BLaER1 (cell line): ENCODE data around the gene SYNGAP1.

Experiments used
- H3K27ac ChIP-seq: shearing (Covaris generic); formaldehyde crosslinking; 2 replicates; pipeline ENCODE4 v1.8.1; 2022
- H3K27me3 ChIP-seq: shearing (Covaris generic); formaldehyde crosslinking; 2 replicates; pipeline ENCODE4 v1.8.1; 2022
- H3K36me3 ChIP-seq: shearing (Covaris generic); formaldehyde crosslinking; 2 replicates; pipeline ENCODE4 v1.8.1; 2022
- H3K4me1 ChIP-seq: shearing (Covaris generic); formaldehyde crosslinking; 2 replicates; pipeline ENCODE4 v1.8.1; 2022
- H3K4me2 ChIP-seq: shearing (Covaris generic); formaldehyde crosslinking; 2 replicates; pipeline ENCODE4 v1.8.1; 2022
- H3K4me3 ChIP-seq: shearing (Covaris generic); formaldehyde crosslinking; 2 replicates; pipeline ENCODE4 v1.8.1; 2022
- H3K9ac ChIP-seq: shearing (Covaris generic); formaldehyde crosslinking; 2 replicates; pipeline ENCODE4 v1.8.1; 2022
- H3K9me3 ChIP-seq: shearing (Covaris generic); formaldehyde crosslinking; 2 replicates; pipeline ENCODE4 v1.8.1; 2022
- H4K20me1 ChIP-seq: shearing (Covaris generic); formaldehyde crosslinking; 2 replicates; pipeline ENCODE4 v1.8.1; 2022
- Cebpa-rat ChIP-seq: shearing (Covaris generic); IDR thresholded peaks from 2 replicates; pipeline ENCODE4 v1.8.1; 2022

The SYNGAP1 gene

GRCh38 chr6:33433544-33434191 is 13.8 kb downstream of the SYNGAP1 start:
- Histone ChIP-seq H3K4me2 (peak overlapping the region; percentile 87), H3K9ac (peak overlapping the region; percentile 76), H3K36me3 (peaks cover 47% of the 10 kb centered on the region), H3K27ac (peak overlapping the region; percentile 86), H3K4me1 (peaks cover 59% of the 10 kb centered on the region), H4K20me1 (peaks cover 7% of the 10 kb centered on the region; the same call in 1 of the 2 replicates), H3K4me3 (peak overlapping the region; percentile 67), H3K9me3 (no peaks in the 10 kb centered on the region), H3K27me3 (no peaks in the 10 kb centered on the region)
- TF ChIP-seq Cebpa-rat: no peak

- no peak overlapping the region for H3K4me3 ChIP-seq
- H3K9ac ChIP-seq: no peak overlapping the region
- peak overlapping the region; percentile 87; the same call in 1 of the 2 replicates for H3K4me2 ChIP-seq
- no peaks in the 10 kb centered on the region for H3K9me3 ChIP-seq
- H3K4me1 ChIP-seq: peaks cover 46% of the 10 kb centered on the region
- H3K27ac ChIP-seq: no peak overlapping the region
- H4K20me1 ChIP-seq: 0 out of 2 replicates have a peak, but pooled peaks cover 7% of the 10 kb centered on the region
- no peaks in the 10 kb centered on the region for H3K27me3 ChIP-seq
- H3K36me3 ChIP-seq: peaks cover 60% of the 10 kb centered on the region
- no peak for TF ChIP-seq Cebpa-rat
Observed at GRCh38 chr6:33434961-33435360, 15.1 kb downstream of the SYNGAP1 start.

- Histone ChIP-seq H3K36me3 (peaks cover 87% of the 10 kb centered on the region), H3K27ac (no peak overlapping the region), H4K20me1 (0 out of 2 replicates have a peak, but pooled peaks cover 10% of the 10 kb centered on the region), H3K27me3 (no peaks in the 10 kb centered on the region), H3K9me3 (no peaks in the 10 kb centered on the region), H3K4me3 (no peak overlapping the region), H3K4me1 (peaks cover 22% of the 10 kb centered on the region), H3K4me2 (no peak overlapping the region), H3K9ac (no peak overlapping the region)
- TF ChIP-seq Cebpa-rat: no peak
Observed at GRCh38 chr6:33437666-33438065, 17.8 kb downstream of the SYNGAP1 start.

GRCh38 chr6:33438978-33439594 is 19.2 kb downstream of the SYNGAP1 start:
- Histone ChIP-seq H3K9ac (no peak overlapping the region), H3K27me3 (no peaks in the 10 kb centered on the region), H3K9me3 (no peaks in the 10 kb centered on the region), H4K20me1 (0 out of 2 replicates have a peak, but pooled peaks cover 10% of the 10 kb centered on the region), H3K4me1 (peaks cover 8% of the 10 kb centered on the region), H3K4me3 (no peak overlapping the region), H3K27ac (no peak overlapping the region), H3K4me2 (no peak overlapping the region), H3K36me3 (peaks cover 97% of the 10 kb centered on the region)
- TF ChIP-seq Cebpa-rat: no peak

GRCh38 chr6:33439956-33440648 is 20.2 kb downstream of the SYNGAP1 start:
- Histone ChIP-seq H3K4me1 (no peaks in the 10 kb centered on the region), H4K20me1 (0 out of 2 replicates have a peak, but pooled peaks cover 10% of the 10 kb centered on the region), H3K9me3 (no peaks in the 10 kb centered on the region), H3K36me3 (peaks cover 97% of the 10 kb centered on the region), H3K4me3 (no peak overlapping the region), H3K4me2 (no peak overlapping the region), H3K27me3 (no peaks in the 10 kb centered on the region), H3K27ac (no peak overlapping the region), H3K9ac (no peak overlapping the region)
- TF ChIP-seq Cebpa-rat: no peak

- Histone ChIP-seq H4K20me1 (0 out of 2 replicates have a peak, but pooled peaks cover 10% of the 10 kb centered on the region), H3K4me2 (no peak overlapping the region), H3K9ac (no peak overlapping the region), H3K36me3 (peaks cover 97% of the 10 kb centered on the region), H3K9me3 (no peaks in the 10 kb centered on the region), H3K4me3 (no peak overlapping the region), H3K27ac (no peak overlapping the region), H3K27me3 (no peaks in the 10 kb centered on the region), H3K4me1 (no peaks in the 10 kb centered on the region)
- no peak for TF ChIP-seq Cebpa-rat
Observed at GRCh38 chr6:33440649-33441309, 20.9 kb downstream of the SYNGAP1 start.

GRCh38 chr6:33441457-33441856 is 21.6 kb downstream of the SYNGAP1 start:
- Histone ChIP-seq H3K4me2 (no peak overlapping the region), H3K9ac (no peak overlapping the region), H3K36me3 (peaks cover 97% of the 10 kb centered on the region), H4K20me1 (0 out of 2 replicates have a peak, but pooled peaks cover 10% of the 10 kb centered on the region), H3K27ac (no peak overlapping the region), H3K4me1 (no peaks in the 10 kb centered on the region), H3K27me3 (no peaks in the 10 kb centered on the region), H3K4me3 (no peak overlapping the region), H3K9me3 (no peaks in the 10 kb centered on the region)
- TF ChIP-seq Cebpa-rat: no peak

- H3K4me1 ChIP-seq: no peaks in the 10 kb centered on the region
- no peaks in the 10 kb centered on the region for H3K27me3 ChIP-seq
- H3K4me2 ChIP-seq: no peak overlapping the region
- H3K4me3 ChIP-seq: no peak overlapping the region
- H3K36me3 ChIP-seq: peaks cover 97% of the 10 kb centered on the region
- no peak overlapping the region for H3K9ac ChIP-seq
- TF ChIP-seq Cebpa-rat: no peak
- H3K9me3 ChIP-seq: no peaks in the 10 kb centered on the region
- no peak overlapping the region for H3K27ac ChIP-seq
- 0 out of 2 replicates have a peak, but pooled peaks cover 10% of the 10 kb centered on the region for H4K20me1 ChIP-seq
Observed at GRCh38 chr6:33442283-33442682, 22.4 kb downstream of the SYNGAP1 start.

- no peak for TF ChIP-seq Cebpa-rat
Observed at GRCh38 chr6:33443025-33443424, 23.2 kb downstream of the SYNGAP1 start.

More at GRCh38 chr6:33443025-33443424, 23.2 kb downstream of the SYNGAP1 start:
- no peaks in the 10 kb centered on the region for H3K9me3 ChIP-seq
- H3K4me1 ChIP-seq: no peaks in the 10 kb centered on the region
- H3K27ac ChIP-seq: no peak overlapping the region
- H3K27me3 ChIP-seq: no peaks in the 10 kb centered on the region
- 0 out of 2 replicates have a peak, but pooled peaks cover 16% of the 10 kb centered on the region for H4K20me1 ChIP-seq
- no peak overlapping the region for H3K9ac ChIP-seq
- peaks cover 98% of the 10 kb centered on the region for H3K36me3 ChIP-seq
- H3K4me2 ChIP-seq: no peak overlapping the region
- no peak overlapping the region for H3K4me3 ChIP-seq
